K562 (cell line): ENCODE data around the gene MRPL55. TPM values are rescaled to one million over a fixed set of nuclear protein-coding genes. Genes with fewer than 3 reads are reported as not detected.

Experiments used
- CBX1 ChIP-seq: sonication (generic); IDR thresholded peaks from 2 replicates; pipeline ENCODE4 v1.6.1; 2016; ENCODE audit warnings: antibody characterized with exemption, low read depth, mild to moderate bottlenecking
- DPF2 ChIP-seq: fragments of 450-650 bp; IDR thresholded peaks from 2 replicates; pipeline ENCODE4 v1.6.1; 2016
- FOXA3 ChIP-seq, 2 experiments: fragments of 450-650 bp in 1 of 2; sonication (generic) in 1 of 2; formaldehyde crosslinking; IDR thresholded peaks in 1 of 2; conservative IDR thresholded peaks in 1 of 2; 2 replicates each; pipeline versions ENCODE4 v1.4.0 to v1.8.0; 2020 to 2022; ENCODE audit warnings: mild to moderate bottlenecking in 2 of 2, missing genetic modification reagents in 1 of 2
- FOXK2 ChIP-seq, 2 experiments: fragments of 450-650 bp; IDR thresholded peaks in 1 of 2; conservative IDR thresholded peaks in 1 of 2; 2 replicates each; pipeline ENCODE4 v1.6.1; 2016; ENCODE audit warnings: low read depth in 2 of 2, mild to moderate bottlenecking in 1 of 2
- GATAD2B ChIP-seq: fragments of 450-650 bp; IDR thresholded peaks from 2 replicates; pipeline ENCODE4 v1.6.1; 2017; ENCODE audit warnings: mild to moderate bottlenecking, borderline replicate concordance
- L3MBTL2 ChIP-seq: fragments of 450-650 bp; IDR thresholded peaks from 2 replicates; pipeline ENCODE4 v1.6.1; 2016; ENCODE audit warnings: mild to moderate bottlenecking, moderate library complexity
- MED1 ChIP-seq: sonication (generic); formaldehyde crosslinking; IDR thresholded peaks from 2 replicates; pipeline ENCODE4 v1.8.1; 2023; ENCODE audit warnings: missing genetic modification reagents, borderline replicate concordance
- SIN3A ChIP-seq, 2 experiments: fragments of 150-350 bp in 1 of 2; IDR thresholded peaks; 2 replicates each; pipeline ENCODE4 v1.6.1; 2011 to 2016; ENCODE audit warnings: borderline replicate concordance in 2 of 2, low read depth in 2 of 2, low read length in 2 of 2, mild to moderate bottlenecking in 2 of 2, moderate library complexity in 2 of 2; ENCODE audit not compliant: control insufficient read depth in 1 of 2
- ZNF174 ChIP-seq: fragments of 250-450 bp; sonication (Bioruptor Pico); IDR thresholded peaks from 2 replicates; pipeline ENCODE4 v1.4.0; 2020; ENCODE audit warnings: mild to moderate bottlenecking
- polyA plus RNA-seq, 8 experiments: library from polyadenylated mRNA; depleted of rRNA in 4 of 8; stranded (reverse) in 5 of 8; unstranded in 3 of 8; fragments of >200 nt; fragmentation: Nextera tagmentation in 2 of 8; fragmentation: Illumina TruSeq in 1 of 8; extraction: Ambion mirVana in 2 of 8; extraction: Trizol in 1 of 8; gene quantifications; 2 replicates each; pipeline versions ENCODE4 v1.2.1 to v1.2.3, GENCODE V29; 2011 to 2014; ENCODE audit warnings: inconsistent platforms in 1 of 8, missing spikeins in 1 of 8
- total RNA-seq, 7 experiments: library from RNA; depleted of rRNA in 6 of 7; stranded (reverse); fragments of >200 nt in 6 of 7; fragmentation: Illumina TruSeq in 2 of 7; extraction: Trizol in 2 of 7; gene quantifications; 2 replicates each; pipeline versions ENCODE4 v1.2.1 to v1.2.3, GENCODE V29; 2011 to 2021; ENCODE audit warnings: low replicate concordance in 1 of 7
- TF ChIP-seq, protein P1 (sequence below), 2 experiments: fragments of 450-650 bp in 1 of 2; sonication (generic) in 1 of 2; formaldehyde crosslinking in 1 of 2; IDR thresholded peaks; 2 replicates each; pipeline versions ENCODE4 v1.7.1 to v1.9.0; 2016 to 2022; ENCODE audit warnings: inconsistent platforms in 1 of 2, mild to moderate bottlenecking in 1 of 2, missing genetic modification reagents in 1 of 2

MRPL55 gene
- total and polyA plus RNA-seq, 9 of the 15 experiments (the other 6 are each of a cell fraction or from before 2014, with no cell fraction given) = 34.9 to 228 (median 81.0) TPM

DNA sequence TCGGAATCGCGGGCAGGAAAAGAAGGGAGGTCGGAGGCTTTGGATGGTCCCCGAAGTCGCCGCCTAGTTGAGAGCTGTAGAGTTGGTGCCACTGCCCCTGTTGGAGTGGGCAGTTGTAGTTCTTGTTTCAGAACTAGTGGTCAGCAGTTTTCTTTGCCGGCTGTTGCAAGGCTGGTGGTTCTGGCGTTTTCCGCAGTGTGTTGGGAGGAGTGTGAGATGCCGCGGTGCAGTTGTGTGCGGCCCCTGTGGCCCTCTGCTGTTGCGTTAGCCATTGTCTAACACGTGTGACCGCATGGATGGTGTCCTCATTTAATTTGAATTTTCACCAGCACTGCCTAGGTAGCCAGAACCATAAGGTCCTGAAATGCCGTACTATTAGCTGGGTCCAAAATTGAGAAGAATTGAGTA lies 25.2 kb downstream of the MRPL55 start (continued):
- TF ChIP-seq, protein P1, sequence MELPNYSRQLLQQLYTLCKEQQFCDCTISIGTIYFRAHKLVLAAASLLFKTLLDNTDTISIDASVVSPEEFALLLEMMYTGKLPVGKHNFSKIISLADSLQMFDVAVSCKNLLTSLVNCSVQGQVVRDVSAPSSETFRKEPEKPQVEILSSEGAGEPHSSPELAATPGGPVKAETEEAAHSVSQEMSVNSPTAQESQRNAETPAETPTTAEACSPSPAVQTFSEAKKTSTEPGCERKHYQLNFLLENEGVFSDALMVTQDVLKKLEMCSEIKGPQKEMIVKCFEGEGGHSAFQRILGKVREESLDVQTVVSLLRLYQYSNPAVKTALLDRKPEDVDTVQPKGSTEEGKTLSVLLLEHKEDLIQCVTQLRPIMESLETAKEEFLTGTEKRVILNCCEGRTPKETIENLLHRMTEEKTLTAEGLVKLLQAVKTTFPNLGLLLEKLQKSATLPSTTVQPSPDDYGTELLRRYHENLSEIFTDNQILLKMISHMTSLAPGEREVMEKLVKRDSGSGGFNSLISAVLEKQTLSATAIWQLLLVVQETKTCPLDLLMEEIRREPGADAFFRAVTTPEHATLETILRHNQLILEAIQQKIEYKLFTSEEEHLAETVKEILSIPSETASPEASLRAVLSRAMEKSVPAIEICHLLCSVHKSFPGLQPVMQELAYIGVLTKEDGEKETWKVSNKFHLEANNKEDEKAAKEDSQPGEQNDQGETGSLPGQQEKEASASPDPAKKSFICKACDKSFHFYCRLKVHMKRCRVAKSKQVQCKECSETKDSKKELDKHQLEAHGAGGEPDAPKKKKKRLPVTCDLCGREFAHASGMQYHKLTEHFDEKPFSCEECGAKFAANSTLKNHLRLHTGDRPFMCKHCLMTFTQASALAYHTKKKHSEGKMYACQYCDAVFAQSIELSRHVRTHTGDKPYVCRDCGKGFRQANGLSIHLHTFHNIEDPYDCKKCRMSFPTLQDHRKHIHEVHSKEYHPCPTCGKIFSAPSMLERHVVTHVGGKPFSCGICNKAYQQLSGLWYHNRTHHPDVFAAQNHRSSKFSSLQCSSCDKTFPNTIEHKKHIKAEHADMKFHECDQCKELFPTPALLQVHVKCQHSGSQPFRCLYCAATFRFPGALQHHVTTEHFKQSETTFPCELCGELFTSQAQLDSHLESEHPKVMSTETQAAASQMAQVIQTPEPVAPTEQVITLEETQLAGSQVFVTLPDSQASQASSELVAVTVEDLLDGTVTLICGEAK (IDR thresholded peaks at IDR 0.05) = 0 out of 2 replicates have a peak, but pooled peaks have one; percentile 9
- TF ChIP-seq, protein P1 (CRISPR knock-in tag; IDR thresholded peaks at IDR 0.05) = 0 out of 2 replicates have a peak, but pooled peaks have one; percentile 4
- TF ChIP-seq DPF2 = no peak
- no peak for TF ChIP-seq MED1 (CRISPR knock-in tag)
- no peak for TF ChIP-seq GATAD2B
- TF ChIP-seq L3MBTL2 = peak; percentile 20; the same call in 1 of the 2 replicates
- no peak for TF ChIP-seq ZNF174
- 0 out of 2 replicates have a peak, but pooled peaks have one; percentile 61 for TF ChIP-seq CBX1
- TF ChIP-seq FOXK2 (conservative IDR thresholded peaks at IDR 0.05 in 1 of 2, IDR thresholded peaks at IDR 0.05 in 1 of 2; ENCODE audit: low read depth in 2 of 2) = peak; percentile 22 to 57; a peak in 2 of 4 replicates
- TF ChIP-seq SIN3A (IDR thresholded peaks at IDR 0.05; ENCODE audit: borderline replicate concordance in 2 of 2, control insufficient read depth in 1 of 2, low read depth in 2 of 2, low read length in 2 of 2) = peak in 1 of 2 experiments; percentile 52; a peak in 1 of 4 replicates
- 0 out of 4 replicates have a peak, but pooled peaks of 1 of the 2 experiments have one; percentile 17 for TF ChIP-seq FOXA3 (CRISPR knock-in tag; conservative IDR thresholded peaks at IDR 0.05 in 1 of 2, IDR thresholded peaks at IDR 0.05 in 1 of 2)
